GM19438 (cell line): ENCODE data around the gene KCNJ14.

ENCODE experiments used
- ATAC-seq: cut with Tn5 transposase; IDR thresholded peaks from one replicate; pipeline ENCODE4 v1.9.1; 2021; ENCODE audit warnings: low read depth; ENCODE audit not compliant: unreplicated experiment

The KCNJ14 gene

DNA sequence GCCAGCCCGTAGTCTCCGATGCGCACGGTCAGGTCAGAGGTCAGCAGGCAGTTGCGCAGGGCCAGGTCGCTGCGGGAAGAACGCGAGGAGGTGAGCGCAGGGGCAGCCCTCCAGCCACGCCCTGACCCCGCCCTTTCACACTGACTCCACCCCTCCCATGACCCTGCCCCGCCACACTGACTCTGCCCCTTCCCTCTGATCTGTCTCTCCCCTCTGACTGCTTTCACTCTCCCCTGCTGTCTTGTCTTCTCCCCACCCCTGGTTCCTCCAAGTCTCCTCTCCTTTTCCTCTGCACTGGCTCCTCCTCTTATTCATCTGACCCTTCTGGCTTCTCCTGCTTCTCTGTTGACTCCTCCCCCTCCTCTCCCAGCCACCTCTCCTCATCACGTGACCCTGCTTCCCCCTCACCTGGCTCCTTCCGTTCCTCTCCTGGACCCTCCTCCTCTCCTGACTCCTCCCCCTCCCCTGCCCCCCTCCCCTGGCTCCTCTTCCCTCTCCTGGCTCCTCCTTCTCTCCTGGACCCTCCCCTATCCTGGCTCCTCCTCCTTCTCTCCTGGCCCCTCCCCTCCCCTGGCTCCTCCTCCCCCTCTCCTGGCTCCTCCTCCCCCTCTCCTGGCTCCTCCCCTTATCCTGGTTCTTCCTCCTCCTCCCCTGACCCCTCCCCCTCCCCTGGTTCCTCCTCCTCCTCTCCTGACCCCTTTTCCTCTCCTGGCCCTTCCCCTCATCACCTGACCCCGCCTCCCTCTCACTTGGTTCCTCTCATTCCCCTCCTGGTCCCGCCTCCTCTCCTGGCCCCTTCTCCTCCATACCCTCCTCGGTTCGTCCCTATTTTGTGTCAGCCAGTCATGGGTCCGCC lies 46.3 kb downstream of the KCNJ14 start:
- ATAC-seq = no peak

DNA sequence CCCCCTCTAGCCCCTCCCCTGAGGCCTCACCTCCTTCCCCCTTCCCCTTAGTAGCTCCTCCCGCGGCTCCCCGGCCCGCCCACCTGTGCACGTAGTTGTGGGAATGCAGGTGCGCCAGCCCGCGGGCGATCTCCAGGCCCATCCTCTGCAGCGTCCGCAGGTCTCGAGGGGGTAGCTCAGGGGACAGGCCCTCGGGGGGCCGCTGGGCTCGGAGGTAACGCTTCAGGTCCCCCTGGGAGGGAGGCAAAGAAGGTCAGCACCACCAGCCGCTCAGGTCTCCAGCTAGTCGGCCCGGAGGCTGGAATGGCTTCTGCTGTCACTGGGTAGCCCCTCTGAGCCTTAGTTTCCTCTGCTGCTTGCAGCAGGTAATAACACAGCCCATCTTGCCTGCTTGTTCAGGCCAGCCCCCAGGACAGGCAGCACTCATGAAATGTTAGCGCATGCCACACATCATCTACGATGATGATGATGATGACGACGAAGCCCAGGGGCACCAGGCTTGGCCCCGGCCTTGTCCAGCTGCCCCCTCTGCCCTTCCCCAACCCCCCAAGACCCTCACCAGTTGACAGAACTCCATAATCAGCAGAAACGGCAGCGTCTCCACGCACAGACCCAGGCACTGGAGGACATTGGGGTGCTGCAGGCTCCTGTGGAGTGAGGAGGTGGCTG lies 47.1 kb downstream of the KCNJ14 start:
- ATAC-seq = no peak

DNA sequence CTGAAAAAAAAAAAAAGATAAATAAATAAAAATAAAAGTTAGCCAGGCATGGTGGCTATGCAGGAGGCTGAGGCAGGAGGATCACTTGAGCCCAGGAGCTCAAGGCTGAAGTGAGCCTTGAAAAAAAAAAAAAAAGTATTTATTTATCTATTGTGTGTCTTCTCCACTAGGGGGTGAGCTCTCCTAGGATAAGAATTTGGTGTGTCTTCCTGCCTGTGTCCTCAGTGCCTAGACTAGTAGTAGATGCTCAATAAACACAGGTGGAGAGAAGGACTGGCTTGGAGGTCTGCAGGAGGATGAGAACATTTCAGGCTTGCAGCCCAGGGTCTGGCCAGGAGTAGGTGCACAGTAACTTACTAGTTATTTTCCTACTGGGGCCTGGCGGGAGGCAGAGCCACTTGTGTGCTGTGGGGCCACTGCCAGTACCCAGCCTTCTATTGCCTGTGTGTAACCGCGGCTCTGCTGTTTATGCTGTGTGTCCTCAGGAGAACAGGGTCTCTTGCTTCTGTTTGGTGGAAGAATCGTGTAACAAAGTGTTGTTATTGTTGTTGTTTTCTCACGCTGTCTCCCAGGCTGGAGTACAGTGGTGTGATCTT lies 50.9 kb downstream of the KCNJ14 start:
- no peak for ATAC-seq

DNA sequence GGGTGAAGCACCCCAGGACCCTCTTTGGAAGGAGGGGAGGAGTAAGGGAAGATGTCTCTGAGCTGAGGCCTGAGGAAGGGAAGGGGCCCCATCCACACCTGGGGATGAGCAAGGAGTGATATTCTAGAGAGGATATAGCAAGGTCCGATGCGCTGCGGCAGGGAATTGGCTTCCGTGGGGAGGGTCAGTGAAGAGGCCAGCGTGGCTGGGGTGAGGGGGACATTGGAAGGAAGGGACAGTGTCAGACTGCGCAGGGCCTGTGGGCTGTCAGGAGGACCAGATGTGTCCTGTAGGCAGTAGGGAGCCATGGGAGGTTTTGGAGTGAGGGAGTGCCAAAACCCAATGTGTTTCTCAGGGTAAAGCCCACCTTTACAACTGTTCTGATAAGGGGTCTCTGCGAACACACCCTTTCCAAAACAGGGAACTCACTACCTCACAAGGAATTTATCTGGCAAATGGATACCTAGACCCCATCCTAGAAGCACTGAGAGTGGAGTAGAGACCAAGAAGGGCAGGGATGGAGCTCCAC lies 52.6 kb downstream of the KCNJ14 start:
- ATAC-seq = no peak

GRCh38 chr19:48508729-48509411 lies 53.5 kb downstream of the KCNJ14 start:
- ATAC-seq = no peak

DNA sequence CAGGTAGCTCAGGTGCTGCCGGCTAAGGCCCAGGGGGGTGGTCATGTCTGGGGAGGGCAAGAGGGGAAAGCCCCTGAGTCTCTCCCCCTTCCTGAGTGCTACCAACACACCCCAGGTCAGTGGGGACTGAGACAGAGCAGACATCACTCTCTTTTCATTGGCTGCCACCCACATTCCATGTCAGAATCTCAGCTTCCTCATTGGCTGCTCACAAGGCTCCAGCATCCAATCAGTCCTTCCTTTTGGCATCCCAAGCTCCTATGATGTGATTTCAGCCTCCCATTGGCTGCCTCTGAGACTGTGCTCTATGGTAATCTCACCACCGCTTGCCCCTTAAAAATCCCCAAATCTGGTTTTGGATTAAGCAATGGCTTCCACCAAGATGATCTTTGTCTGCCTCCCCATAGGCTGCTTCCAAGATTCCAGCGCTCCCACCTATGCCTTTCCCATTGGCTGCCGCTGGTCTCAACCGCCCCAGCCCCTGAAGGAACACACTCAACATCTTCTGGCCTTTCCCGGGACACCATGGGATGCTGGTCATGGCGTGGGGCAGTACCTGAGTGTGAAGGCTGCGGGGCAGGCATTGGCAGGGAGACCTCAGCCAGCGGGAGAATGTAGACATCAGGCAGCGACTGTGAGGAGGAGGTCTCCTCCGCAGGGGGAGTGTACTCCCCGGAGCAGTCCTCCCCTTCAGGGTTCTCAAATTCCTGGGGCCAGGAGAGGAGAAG lies 54.3 kb downstream of the KCNJ14 start:
- no peak for ATAC-seq

DNA sequence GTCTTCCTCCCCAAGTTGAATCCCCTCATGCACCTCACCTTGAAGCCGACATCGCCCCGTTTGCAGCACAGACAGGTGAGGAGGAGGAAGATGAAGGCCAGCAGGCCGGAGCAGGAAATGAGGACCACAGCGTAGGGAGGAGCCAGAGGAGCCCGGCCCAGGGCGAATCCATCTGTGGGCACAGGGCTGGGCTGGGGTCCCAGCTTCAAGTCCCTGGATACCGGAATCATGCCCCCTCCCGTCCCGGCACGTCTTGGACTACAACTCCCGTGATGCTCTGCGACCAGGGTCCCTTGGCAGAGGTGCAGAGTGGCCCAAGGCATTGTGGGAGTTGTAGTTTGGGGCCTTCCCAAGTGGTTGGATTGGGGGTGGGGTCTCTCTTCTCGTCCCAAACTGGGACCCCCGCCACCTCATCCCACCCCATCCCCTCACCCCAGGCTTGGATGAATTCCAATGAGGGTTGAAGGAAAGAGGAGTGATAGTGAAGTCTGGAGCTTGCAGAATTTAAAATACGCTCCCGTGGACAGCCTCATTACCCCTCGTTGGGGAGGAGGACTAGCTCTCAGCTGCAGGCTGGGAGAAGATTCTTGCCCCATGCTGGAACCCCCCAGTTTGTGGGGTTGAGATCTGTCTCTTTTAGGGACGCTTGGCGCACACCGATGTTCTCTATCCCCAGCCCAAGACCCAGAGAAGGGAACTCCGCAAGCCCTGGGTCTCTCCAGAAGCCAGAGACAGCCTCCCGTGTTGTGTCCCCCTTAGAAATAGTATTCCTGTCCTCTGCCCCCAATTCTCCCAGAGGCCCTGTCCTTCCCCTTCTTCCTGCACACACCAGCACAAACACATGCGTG lies 55.3 kb downstream of the KCNJ14 start:
- no peak for ATAC-seq

DNA sequence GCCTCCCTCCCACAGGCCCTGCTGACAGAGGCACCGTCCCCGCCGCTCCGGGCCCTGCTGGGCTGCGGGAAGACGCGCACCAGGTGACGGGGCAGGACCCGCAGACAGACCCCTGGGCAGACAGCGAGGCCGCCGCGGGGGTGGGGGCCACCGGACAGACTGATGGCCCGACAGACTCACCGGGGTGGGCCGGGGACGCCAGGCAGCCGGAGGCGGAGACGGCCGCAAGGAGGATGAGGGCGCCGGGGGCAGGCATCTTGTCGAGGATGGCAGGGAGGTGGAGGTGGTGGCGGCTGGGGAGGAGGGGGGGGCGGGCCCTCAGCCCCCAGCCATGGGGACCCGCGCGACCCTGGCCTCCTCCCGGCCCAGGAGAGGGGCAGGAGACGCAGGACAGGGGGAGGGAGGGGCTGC lies 56.0 kb downstream of the KCNJ14 start:
- ATAC-seq = no peak

- ATAC-seq = no peak
These were observed 56.6 kb downstream of the KCNJ14 start, which contains the start of gene LMTK3 for GRCh38 chr19:48511800-48512503. LMTK3 (minus strand) TSS chr19:48511835; CDS start chr19:48511576, 259 bp downstream.

DNA sequence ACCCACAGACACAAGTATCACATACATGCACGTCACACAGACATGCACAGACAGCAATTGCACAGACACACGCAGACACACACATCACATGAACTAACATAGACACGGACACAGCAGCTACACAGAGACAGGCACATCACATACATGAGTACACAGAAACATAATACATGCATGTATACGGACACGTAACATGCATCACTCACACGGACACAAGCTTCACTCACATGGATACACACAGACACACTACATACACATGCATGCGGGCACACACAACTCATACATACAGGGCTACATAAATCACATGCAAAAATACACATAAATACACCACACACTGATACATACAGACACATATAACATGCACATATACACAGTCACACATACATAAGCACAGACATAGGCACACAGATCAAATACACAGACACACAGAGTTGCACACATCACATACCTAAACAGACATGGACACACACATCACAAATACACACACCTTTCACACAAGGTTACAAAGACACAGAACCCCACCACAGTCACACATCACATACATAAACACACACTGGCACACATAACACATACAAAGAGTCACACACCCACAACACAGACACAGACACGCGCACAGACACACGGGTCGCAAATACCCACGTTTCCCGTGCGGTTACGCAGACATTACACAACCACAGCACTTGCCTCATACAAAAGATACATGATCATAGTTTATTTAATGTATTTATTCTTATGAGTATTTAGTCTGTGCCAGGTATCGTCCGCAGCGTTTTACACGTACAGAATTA lies 57.3 kb downstream of the KCNJ14 start:
- no peak for ATAC-seq

DNA sequence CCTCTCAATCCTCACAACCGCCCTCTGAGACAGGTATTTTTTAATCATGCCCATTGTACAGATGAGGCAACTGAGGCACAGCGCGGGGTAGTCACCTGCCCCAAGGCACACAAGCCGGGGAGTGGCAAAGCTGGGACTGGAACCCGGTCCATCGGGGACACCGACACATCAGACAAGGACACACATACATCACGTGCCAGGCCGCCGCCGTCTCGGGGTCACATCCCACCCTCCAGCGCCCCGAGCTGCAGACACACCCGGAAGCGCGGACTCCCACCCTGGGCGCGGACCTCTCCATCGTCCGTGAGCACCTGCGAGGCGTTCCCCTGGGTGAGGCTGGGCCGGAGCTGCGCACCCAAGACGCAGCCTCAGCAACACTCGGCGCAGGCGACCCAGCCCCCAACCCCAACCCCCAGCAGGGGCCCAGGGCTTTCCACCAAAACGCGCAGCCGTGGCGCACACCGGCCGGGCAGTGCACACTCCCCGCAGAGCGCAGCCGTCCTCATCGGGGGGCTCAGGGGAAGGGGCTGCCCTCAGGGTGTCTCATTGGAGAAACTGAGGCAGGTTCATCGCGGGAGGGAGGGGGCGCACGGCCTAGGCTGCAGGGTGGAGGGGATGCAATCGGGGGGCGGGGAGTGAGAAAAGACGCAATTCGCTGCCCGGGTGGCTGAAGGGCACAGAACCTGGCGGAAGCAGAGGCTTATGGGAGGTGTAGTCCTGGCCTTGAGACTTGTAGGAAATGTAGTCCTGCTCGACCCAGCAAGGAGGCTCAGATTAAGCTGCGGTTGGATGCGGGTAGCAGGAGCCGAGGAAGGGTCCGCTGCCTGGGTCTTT lies 58.1 kb downstream of the KCNJ14 start:
- ATAC-seq = no peak

DNA sequence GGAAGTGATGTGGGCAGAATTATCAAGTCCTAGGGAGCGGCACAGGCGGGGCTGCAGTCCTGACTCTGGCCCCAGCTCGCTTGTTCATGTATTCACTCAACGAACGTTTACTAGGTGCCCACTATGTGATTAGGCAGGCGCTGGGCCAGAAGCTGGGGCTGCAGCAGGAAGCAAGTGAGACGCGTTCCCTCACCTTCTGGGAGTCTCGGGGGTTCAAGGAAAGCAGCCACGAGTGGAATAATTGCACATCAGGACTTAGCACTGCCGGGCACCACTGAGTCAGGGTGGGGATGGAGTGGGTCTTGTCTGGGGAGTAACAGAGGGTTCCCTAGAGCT lies 58.7 kb downstream of the KCNJ14 start:
- no peak for ATAC-seq

DNA sequence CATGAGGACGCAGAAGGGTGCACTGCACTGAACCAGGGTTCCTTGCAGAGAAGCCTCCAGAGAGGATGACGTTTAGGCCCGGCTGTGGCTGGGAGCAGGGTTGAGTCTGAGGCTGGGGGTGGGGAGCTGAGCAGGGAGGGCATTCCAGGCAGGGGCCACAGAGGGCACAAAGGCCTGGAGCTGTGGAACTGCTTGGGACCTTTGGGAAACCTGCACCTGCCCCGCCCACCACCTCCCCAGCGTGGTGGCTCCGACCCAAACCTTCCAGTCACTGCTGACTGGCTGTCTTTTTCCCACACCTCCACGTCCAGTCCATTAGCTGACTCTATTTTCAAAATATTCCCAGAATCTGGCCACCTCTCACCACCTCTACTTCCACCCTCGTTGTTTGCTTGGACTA lies 61.2 kb downstream of the KCNJ14 start:
- ATAC-seq = no peak
